Measurements from ENCODE around the gene HS1BP3.

Gene HS1BP3

DNA sequence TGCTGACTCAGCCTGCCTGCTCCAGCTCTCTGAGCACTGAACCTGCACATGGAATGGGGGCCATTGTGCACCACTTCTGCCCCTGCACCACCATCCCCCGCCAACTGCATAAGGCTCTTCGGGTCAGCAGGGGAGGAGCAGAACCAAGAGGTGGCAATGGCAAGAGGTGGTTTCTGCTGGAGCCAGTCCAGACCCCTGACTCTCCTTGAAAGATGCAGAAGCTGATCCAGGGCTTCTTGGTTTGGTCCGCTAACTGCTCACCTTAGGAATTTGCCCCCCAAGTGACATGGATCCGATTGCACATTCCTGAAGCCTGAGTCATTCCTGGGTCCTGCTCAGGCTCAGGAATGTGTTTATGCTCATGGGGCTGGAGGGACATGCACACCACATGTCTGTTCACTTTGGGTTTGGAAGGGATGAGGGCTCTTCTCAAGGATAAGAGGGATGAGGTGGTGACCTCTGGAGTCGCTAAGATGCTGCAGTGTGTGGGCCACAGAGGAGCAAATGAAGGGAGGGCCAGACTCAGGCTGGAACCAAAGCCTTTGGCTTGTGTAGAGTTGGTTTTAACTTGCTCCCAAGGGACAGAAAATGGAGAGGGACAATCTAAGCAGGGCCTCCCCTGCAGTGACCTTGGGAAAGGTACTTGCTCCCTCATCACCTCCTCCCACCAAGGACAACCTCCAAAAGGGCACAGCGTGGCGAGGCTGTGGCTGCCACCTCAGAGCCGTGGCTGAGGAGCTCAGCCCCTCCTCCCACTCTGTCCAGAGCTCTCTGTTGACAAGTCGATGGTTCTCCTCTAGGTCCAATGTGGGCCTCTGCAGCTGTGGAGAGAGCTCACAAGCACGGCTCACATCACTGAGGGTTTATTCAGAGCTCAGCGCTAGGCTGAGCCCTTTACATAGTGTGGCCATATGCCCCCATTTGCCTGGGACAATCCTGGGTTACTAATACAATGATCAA lies 66.2 kb downstream of the HS1BP3 start:
- ATAC-seq (ENCODE audit: insufficient read depth, low read depth), result no peak
- Histone ChIP-seq H3K27ac (ENCODE audit: low read length) (no peak overlapping the region), H3K4me3 (ENCODE audit: low read depth in 1 of 2, low read length in 2 of 2) (no peak overlapping the region), H3K36me3 (ENCODE audit: insufficient read depth, low read length) (no peaks in the 10 kb centered on the region), H3K9ac (ENCODE audit: low read depth, low read length) (no peak overlapping the region), H3K9me3 (ENCODE audit: insufficient read depth, low read length, severe bottlenecking) (no peaks in the 10 kb centered on the region), H4K20me1 (ENCODE audit: insufficient read depth, low read length) (no peaks in the 10 kb centered on the region), H3K79me2 (ENCODE audit: insufficient read depth, low read length) (no peaks in the 10 kb centered on the region), H3K4me2 (ENCODE audit: insufficient read depth, low read length) (no peak overlapping the region), H3K4me1 (ENCODE audit: insufficient read depth, low read length) (no peaks in the 10 kb centered on the region), H3K27me3 (ENCODE audit: insufficient read depth, low read length, poor library complexity) (no peaks in the 10 kb centered on the region), H2AFZ (ENCODE audit: low read depth, low read length) (no peak overlapping the region)
- TF ChIP-seq, protein P1, sequence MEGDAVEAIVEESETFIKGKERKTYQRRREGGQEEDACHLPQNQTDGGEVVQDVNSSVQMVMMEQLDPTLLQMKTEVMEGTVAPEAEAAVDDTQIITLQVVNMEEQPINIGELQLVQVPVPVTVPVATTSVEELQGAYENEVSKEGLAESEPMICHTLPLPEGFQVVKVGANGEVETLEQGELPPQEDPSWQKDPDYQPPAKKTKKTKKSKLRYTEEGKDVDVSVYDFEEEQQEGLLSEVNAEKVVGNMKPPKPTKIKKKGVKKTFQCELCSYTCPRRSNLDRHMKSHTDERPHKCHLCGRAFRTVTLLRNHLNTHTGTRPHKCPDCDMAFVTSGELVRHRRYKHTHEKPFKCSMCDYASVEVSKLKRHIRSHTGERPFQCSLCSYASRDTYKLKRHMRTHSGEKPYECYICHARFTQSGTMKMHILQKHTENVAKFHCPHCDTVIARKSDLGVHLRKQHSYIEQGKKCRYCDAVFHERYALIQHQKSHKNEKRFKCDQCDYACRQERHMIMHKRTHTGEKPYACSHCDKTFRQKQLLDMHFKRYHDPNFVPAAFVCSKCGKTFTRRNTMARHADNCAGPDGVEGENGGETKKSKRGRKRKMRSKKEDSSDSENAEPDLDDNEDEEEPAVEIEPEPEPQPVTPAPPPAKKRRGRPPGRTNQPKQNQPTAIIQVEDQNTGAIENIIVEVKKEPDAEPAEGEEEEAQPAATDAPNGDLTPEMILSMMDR (IDR thresholded peaks at IDR 0.05; ENCODE audit: borderline replicate concordance, extremely low read depth, low read length, poor library complexity, severe bottlenecking), result no peak
- no peak for TF ChIP-seq EZH2 (IDR thresholded peaks at IDR 0.05; ENCODE audit: borderline replicate concordance, low read depth, low read length, severe bottlenecking)
- DNase-seq, result no peak

DNA sequence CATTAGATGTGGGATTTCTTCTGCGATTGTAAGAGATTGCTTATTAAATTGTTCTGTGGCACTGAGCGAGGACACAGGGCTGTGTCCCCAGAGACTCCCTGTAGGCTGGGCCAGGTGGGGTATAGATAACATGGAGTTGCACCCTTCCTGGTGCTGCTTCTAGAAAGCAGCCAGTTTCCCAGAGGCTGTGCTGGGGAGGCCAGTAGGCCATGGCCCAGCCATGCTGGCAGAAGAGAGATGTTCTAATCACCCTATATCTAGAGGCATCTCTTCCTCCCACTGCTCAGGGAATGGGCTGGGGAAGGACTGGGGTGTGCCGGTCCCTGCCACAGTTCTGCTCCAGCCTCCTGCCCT lies 66.9 kb downstream of the HS1BP3 start:
- Histone ChIP-seq H4K20me1 (ENCODE audit: insufficient read depth, low read length) (no peaks in the 10 kb centered on the region), H3K27me3 (ENCODE audit: insufficient read depth, low read length, poor library complexity) (no peaks in the 10 kb centered on the region), H2AFZ (ENCODE audit: low read depth, low read length) (no peak overlapping the region), H3K79me2 (ENCODE audit: insufficient read depth, low read length) (no peaks in the 10 kb centered on the region), H3K9ac (ENCODE audit: low read depth, low read length) (no peak overlapping the region), H3K4me2 (ENCODE audit: insufficient read depth, low read length) (no peak overlapping the region), H3K36me3 (ENCODE audit: insufficient read depth, low read length) (no peaks in the 10 kb centered on the region), H3K4me3 (ENCODE audit: low read depth in 1 of 2, low read length in 2 of 2) (no peak overlapping the region), H3K9me3 (ENCODE audit: insufficient read depth, low read length, severe bottlenecking) (no peaks in the 10 kb centered on the region), H3K27ac (ENCODE audit: low read length) (no peak overlapping the region), H3K4me1 (ENCODE audit: insufficient read depth, low read length) (no peaks in the 10 kb centered on the region)
- DNase-seq (no peak), ATAC-seq (ENCODE audit: insufficient read depth, low read depth) (no peak)
- no peak for TF ChIP-seq EZH2 (IDR thresholded peaks at IDR 0.05; ENCODE audit: borderline replicate concordance, low read depth, low read length, severe bottlenecking)
- TF ChIP-seq, protein P1 (IDR thresholded peaks at IDR 0.05; ENCODE audit: borderline replicate concordance, extremely low read depth, low read length, poor library complexity, severe bottlenecking), result no peak

DNA sequence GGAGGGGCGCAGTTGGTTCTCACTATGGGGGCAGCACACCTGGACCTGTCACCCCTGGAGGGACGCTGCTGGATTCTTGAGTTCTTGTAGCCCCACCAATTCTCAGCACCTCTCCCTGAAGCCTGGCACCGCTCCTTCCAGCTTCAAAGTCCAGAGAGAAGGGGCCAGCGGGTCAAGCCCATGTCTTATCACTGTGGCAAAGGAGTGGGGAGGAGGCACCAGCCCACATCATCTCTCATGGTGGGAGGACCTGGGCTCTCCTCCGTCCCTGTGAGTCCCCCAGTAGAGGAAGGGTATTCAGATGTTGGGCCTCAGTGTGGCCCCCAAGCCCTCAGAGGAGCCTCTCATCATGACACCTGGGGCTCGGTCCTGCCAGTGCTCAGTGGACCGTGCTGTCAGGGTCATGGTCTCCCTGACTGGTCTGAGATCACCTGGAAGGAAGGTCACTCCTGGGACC lies 67.4 kb downstream of the HS1BP3 start:
- Histone ChIP-seq H3K9ac (ENCODE audit: low read depth, low read length) (no peak overlapping the region), H3K79me2 (ENCODE audit: insufficient read depth, low read length) (no peaks in the 10 kb centered on the region), H2AFZ (ENCODE audit: low read depth, low read length) (no peak overlapping the region), H3K4me3 (ENCODE audit: low read depth in 1 of 2, low read length in 2 of 2) (no peak overlapping the region), H3K4me2 (ENCODE audit: insufficient read depth, low read length) (no peak overlapping the region), H4K20me1 (ENCODE audit: insufficient read depth, low read length) (no peaks in the 10 kb centered on the region), H3K27me3 (ENCODE audit: insufficient read depth, low read length, poor library complexity) (no peaks in the 10 kb centered on the region), H3K9me3 (ENCODE audit: insufficient read depth, low read length, severe bottlenecking) (no peaks in the 10 kb centered on the region), H3K36me3 (ENCODE audit: insufficient read depth, low read length) (no peaks in the 10 kb centered on the region), H3K4me1 (ENCODE audit: insufficient read depth, low read length) (no peaks in the 10 kb centered on the region), H3K27ac (ENCODE audit: low read length) (no peak overlapping the region)
- TF ChIP-seq EZH2 (IDR thresholded peaks at IDR 0.05; ENCODE audit: borderline replicate concordance, low read depth, low read length, severe bottlenecking), result no peak
- TF ChIP-seq, protein P1 (IDR thresholded peaks at IDR 0.05; ENCODE audit: borderline replicate concordance, extremely low read depth, low read length, poor library complexity, severe bottlenecking), result no peak
- no peak for DNase-seq
- ATAC-seq (ENCODE audit: insufficient read depth, low read depth), result no peak

Measured in DND-41 (cell line).